Aorta (tissue), 5 donors: ENCODE data around the gene CD86. TPM values are rescaled to one million over a fixed set of nuclear protein-coding genes. Genes with fewer than 3 reads are reported as not detected.

ENCODE experiments used
- ATAC-seq: fragments of 200-7000 bp; cut with Tn5 transposase; one replicate; pipeline ENCODE4 v1.9.1; 2022; ENCODE audit warnings: moderate library complexity; ENCODE audit not compliant: low FRiP score
- DNase-seq, 2 donors: peaks; one replicate each; pipeline ENCODE4 v3.0.0-alpha.2; 2020
- H3K27ac ChIP-seq, 2 donors: one replicate each; pipeline ENCODE4 v1.5.1; 2013; ENCODE audit warnings: low read length in 2 of 2, mild to moderate bottlenecking in 2 of 2, moderate library complexity in 2 of 2, control low read depth in 1 of 2, inconsistent platforms in 1 of 2, low read depth in 1 of 2
- H3K27me3 ChIP-seq, 2 donors: one replicate each; pipeline ENCODE4 v1.6.1; 2013; ENCODE audit warnings: control low read depth in 1 of 2, low read length in 1 of 2, mild to moderate bottlenecking in 1 of 2, moderate library complexity in 1 of 2; ENCODE audit not compliant: insufficient read depth in 2 of 2, control insufficient read depth in 1 of 2
- H3K36me3 ChIP-seq, 2 donors: one replicate each; pipeline ENCODE4 v1.6.1; 2013; ENCODE audit warnings: control low read depth in 1 of 2, low read length in 1 of 2, mild to moderate bottlenecking in 1 of 2; ENCODE audit not compliant: insufficient read depth in 2 of 2, control insufficient read depth in 1 of 2
- H3K4me1 ChIP-seq, 2 donors: one replicate each; pipeline ENCODE4 v1.6.1; 2013; ENCODE audit warnings: low read length in 2 of 2, control low read depth in 1 of 2, mild to moderate bottlenecking in 1 of 2, moderate library complexity in 1 of 2; ENCODE audit not compliant: insufficient read depth in 2 of 2, control insufficient read depth in 1 of 2
- H3K4me3 ChIP-seq, 2 donors: one replicate each; pipeline ENCODE4 v1.5.1; 2013; ENCODE audit warnings: low read length in 2 of 2, control low read depth in 1 of 2, mild to moderate bottlenecking in 1 of 2
- H3K9me3 ChIP-seq: one replicate; pipeline ENCODE4 v1.6.1; 2013; ENCODE audit warnings: mild to moderate bottlenecking, low read length; ENCODE audit not compliant: control insufficient read depth
- WGBS, 2 donors: extraction: QIAGEN DNeasy Blood & Tissue Kit; methylation state at CpG; one replicate each; pipeline ENCODE4 v1.1.7; 2013; 5-methylcytosine and 5-hydroxymethylcytosine counted together
- intact Hi-C, 2 donors: fragments of 100-400 bp; cut with DNase I; formaldehyde crosslinking; loops; one replicate each; pipeline versions ENCODE4 v1.14.2 to v1.15.0; 2022
- polyA plus RNA-seq, 2 donors: library from polyadenylated mRNA; stranded (reverse); fragments of 200-250 nt; gene quantifications; one replicate each; pipeline ENCODE4 v1.2.3, GENCODE V29; 2013
- total RNA-seq, 2 donors: library from RNA; stranded (reverse); fragmentation: NEBNext Ultra II Directional; extraction: Animal tissue kit (Norgen Biotek cat#: 25700); gene quantifications; one replicate each; pipeline ENCODE4 v1.2.1, GENCODE V29; 2021
- donor health status: healthy with polysubstance abuse.
- donor health status: Bipolar disorder and iron deficiency.
- donor health status: DM: no; HTN: no; CAD: no.
- donor health status: DM: no; HTN: no; CAD: no.
- donor health status: DM: yes; HTN: yes; CAD: no.

The CD86 gene
- total and polyA plus RNA-seq, 4 donors: 2.6 to 19.7 (median 9.1) TPM

- Histone ChIP-seq H3K4me1 (no peaks in the 10 kb centered on the region), H3K36me3 (no peaks in the 10 kb centered on the region), H3K9me3 (peaks cover 1% of the 10 kb centered on the region), H3K27ac (no peak overlapping the region), H3K4me3 (no peak overlapping the region), H3K27me3 (no peaks in the 10 kb centered on the region)
- DNase-seq (no peak), ATAC-seq (no peak)
- WGBS, 2 donors: 82 to 90% methylated on average over 8 of the region's 8 CpGs
- intact Hi-C loops: no loop called here
Measured at GRCh38 chr3:122079524-122080206, 24.5 kb downstream of the CD86 start.

GRCh38 chr3:122080207-122080587 lies 25.0 kb downstream of the CD86 start:
- H3K36me3 ChIP-seq: no peaks in the 10 kb centered on the region
- no peak for ATAC-seq
- DNase-seq: no peak
- no peak overlapping the region for H3K27ac ChIP-seq
- H3K4me1 ChIP-seq: no peaks in the 10 kb centered on the region
- intact Hi-C loops: no loop called here
- no peak overlapping the region for H3K4me3 ChIP-seq
- H3K27me3 ChIP-seq: no peaks in the 10 kb centered on the region
- peaks cover 1% of the 10 kb centered on the region for H3K9me3 ChIP-seq
- WGBS, 2 donors: 85 to 86% methylated on average over 9 of the region's 9 CpGs

- no peak for DNase-seq
- H3K4me1 ChIP-seq: no peaks in the 10 kb centered on the region
- H3K36me3 ChIP-seq: no peaks in the 10 kb centered on the region
- ATAC-seq: no peak
- intact Hi-C loops: no loop called here
- H3K27ac ChIP-seq: no peak overlapping the region
- peaks cover 1% of the 10 kb centered on the region for H3K9me3 ChIP-seq
- H3K4me3 ChIP-seq: no peak overlapping the region
- no peaks in the 10 kb centered on the region for H3K27me3 ChIP-seq
- WGBS, 2 donors: 70 to 71% methylated on average over 7 of the region's 7 CpGs
Measured at GRCh38 chr3:122081543-122082247, 26.5 kb downstream of the CD86 start.

GRCh38 chr3:122082357-122082756 lies 27.2 kb downstream of the CD86 start:
- H3K4me3 ChIP-seq: no peak overlapping the region
- intact Hi-C loops: no loop called here
- ATAC-seq (no peak), DNase-seq (no peak)
- H3K27me3 ChIP-seq: peaks cover 0 to 1% of the 10 kb centered on the region in 2 donors
- peaks cover 1% of the 10 kb centered on the region for H3K9me3 ChIP-seq
- 64 to 71% methylated on average over 3 of the region's 3 CpGs for WGBS, 2 donors
- H3K4me1 ChIP-seq: no peaks in the 10 kb centered on the region
- H3K27ac ChIP-seq: no peak overlapping the region
- no peaks in the 10 kb centered on the region for H3K36me3 ChIP-seq

GRCh38 chr3:122084799-122085198 lies 29.6 kb downstream of the CD86 start:
- no peaks in the 10 kb centered on the region for H3K36me3 ChIP-seq
- DNase-seq (no peak), ATAC-seq (no peak)
- H3K27ac ChIP-seq: no peak overlapping the region
- H3K27me3 ChIP-seq: peaks cover 0 to 1% of the 10 kb centered on the region in 2 donors
- H3K4me3 ChIP-seq: no peak overlapping the region
- intact Hi-C loops: no loop called here
- H3K9me3 ChIP-seq: peaks cover 1% of the 10 kb centered on the region
- H3K4me1 ChIP-seq: no peaks in the 10 kb centered on the region
- WGBS, 2 donors: 53 to 54% methylated on average over 2 of the region's 2 CpGs

GRCh38 chr3:122085673-122086072 lies 30.5 kb downstream of the CD86 start:
- H3K27ac ChIP-seq: no peak overlapping the region
- no peaks in the 10 kb centered on the region for H3K36me3 ChIP-seq
- intact Hi-C loops: no loop called here
- no peak overlapping the region for H3K4me3 ChIP-seq
- ATAC-seq (no peak), DNase-seq (no peak)
- H3K9me3 ChIP-seq: no peaks in the 10 kb centered on the region
- peaks cover 0 to 1% of the 10 kb centered on the region in 2 donors for H3K27me3 ChIP-seq
- H3K4me1 ChIP-seq: no peaks in the 10 kb centered on the region
- WGBS, 2 donors: 69 to 75% methylated on average over 6 of the region's 6 CpGs

GRCh38 chr3:122088531-122088930 lies 33.4 kb downstream of the CD86 start:
- H3K36me3 ChIP-seq: no peaks in the 10 kb centered on the region
- no peaks in the 10 kb centered on the region for H3K9me3 ChIP-seq
- WGBS, 2 donors: 44 to 48% methylated on average over 3 of the region's 3 CpGs
- DNase-seq (no peak), ATAC-seq (no peak)
- intact Hi-C loops: no loop called here
- H3K27ac ChIP-seq: no peak overlapping the region
- peaks cover 0 to 1% of the 10 kb centered on the region in 2 donors for H3K27me3 ChIP-seq
- H3K4me1 ChIP-seq: no peaks in the 10 kb centered on the region
- H3K4me3 ChIP-seq: no peak overlapping the region

- Histone ChIP-seq H3K4me1 (no peaks in the 10 kb centered on the region), H3K9me3 (no peaks in the 10 kb centered on the region), H3K4me3 (no peak overlapping the region), H3K27ac (no peak overlapping the region), H3K27me3 (peaks cover 0 to 1% of the 10 kb centered on the region in 2 donors), H3K36me3 (no peaks in the 10 kb centered on the region)
- ATAC-seq: peak; percentile 44
- DNase-seq: no peak
- intact Hi-C loops: no loop called here
- 54 to 58% methylated on average over 4 of the region's 4 CpGs for WGBS, 2 donors
Measured at GRCh38 chr3:122091602-122092295, 36.6 kb downstream of the CD86 start.
